GM12878 (cell line): Measurements from ENCODE around the gene ASAP2. TPM values are rescaled to one million over a fixed set of nuclear protein-coding genes. Genes with fewer than 3 reads are reported as not detected.

Source experiments
- ATAC-seq: fragments of 200-7000 bp; cut with Tn5 transposase; 3 replicates; pipeline ENCODE4 v1.9.1; 2020; ENCODE audit warnings: mild to moderate bottlenecking, moderate library complexity
- BruUV-seq: library from RNA; stranded (reverse); fragments of 400-500 nt; replicated peaks from 2 replicates; lab custom pipeline; 2021; lab: Mats Ljungman, UMichigan
- CTCF ChIA-PET: fragments of 300-600 bp; sonication (Branson Sonifier 250); formaldehyde crosslinking; extraction: SDS; loops from one replicate; lab custom pipeline; 2021; ENCODE audit warnings: inconsistent platforms; lab: Yijun Ruan, JAX
- POLR2A ChIA-PET: fragments of 350-600 bp; formaldehyde crosslinking; extraction: SDS; loops from one replicate; lab custom pipeline; 2021; ENCODE audit warnings: inconsistent platforms; lab: Charles Lee
- RAD21 ChIA-PET: fragments of 300-600 bp; sonication (Branson Sonifier 250); formaldehyde crosslinking; loops from one replicate; lab custom pipeline; 2023; ENCODE audit warnings: antibody characterized with exemption; ENCODE audit not compliant: unreplicated experiment; lab: Charles Lee
- SMC1A ChIA-PET: fragments of 300-600 bp; sonication (Branson Sonifier 250); formaldehyde crosslinking; loops from one replicate; lab custom pipeline; 2023; ENCODE audit not compliant: unreplicated experiment, uncharacterized antibody; lab: Charles Lee
- DNase-seq: peaks from one replicate; pipeline ENCODE4 v3.0.0-alpha.2; 2011; ENCODE audit warnings: low read depth, low spot score
- FAIRE-seq: peaks from 3 replicates; lab custom pipeline; 2011; peaks lifted over from hg19 to GRCh38; lab: Jason Lieb, UNC
- H2AFZ ChIP-seq: 2 replicates; pipeline ENCODE4 v1.6.0; 2011; ENCODE audit warnings: low read depth, low read length, control low read depth; ENCODE audit not compliant: control insufficient read depth
- H3K27ac ChIP-seq: 2 replicates; pipeline ENCODE4 v1.5.1; 2011; ENCODE audit warnings: control low read depth; ENCODE audit not compliant: control insufficient read depth, insufficient read depth
- H3K27me3 ChIP-seq, 2 experiments: replicated peaks in 1 of 2; 2 replicates each; pipeline versions ENCODE4 v1.6.0 to v1.6.1; 2011; ENCODE audit warnings: low read length in 1 of 2; ENCODE audit not compliant: control insufficient read depth in 2 of 2, insufficient read depth in 2 of 2
- H3K36me3 ChIP-seq, 2 experiments: 2 replicates each; pipeline ENCODE4 v1.5.1; 2011; ENCODE audit warnings: low read length in 1 of 2; ENCODE audit not compliant: control insufficient read depth in 2 of 2, insufficient read depth in 2 of 2
- H3K4me1 ChIP-seq: 2 replicates; pipeline ENCODE4 v1.6.1; 2011; ENCODE audit warnings: mild to moderate bottlenecking, low read length, moderate library complexity, mixed read lengths; ENCODE audit not compliant: control insufficient read depth, insufficient read depth
- H3K4me2 ChIP-seq: 2 replicates; pipeline ENCODE4 v1.6.0; 2011; ENCODE audit warnings: control low read depth; ENCODE audit not compliant: control insufficient read depth, insufficient read depth
- H3K4me3 ChIP-seq: fragments of 200-600 bp; sonication (generic); 2 replicates; pipeline ENCODE4 v1.5.1; 2016
- H3K79me2 ChIP-seq: 2 replicates; pipeline ENCODE4 v1.6.0; 2011; ENCODE audit warnings: low read length; ENCODE audit not compliant: control insufficient read depth, insufficient read depth
- H3K9ac ChIP-seq: 2 replicates; pipeline ENCODE4 v1.8.0; 2011; ENCODE audit warnings: low read length, control low read depth, mixed read lengths; ENCODE audit not compliant: control insufficient read depth, insufficient read depth
- H3K9me3 ChIP-seq: replicated peaks from 3 replicates; pipeline ENCODE4 v1.5.1; 2011; ENCODE audit warnings: mild to moderate bottlenecking, low read length; ENCODE audit not compliant: control insufficient read depth, insufficient read depth
- H4K20me1 ChIP-seq: 2 replicates; pipeline ENCODE4 v1.6.0; 2011; ENCODE audit not compliant: control insufficient read depth, insufficient read depth
- BHLHE40 ChIP-seq, 2 experiments: fragments of 450-650 bp in 1 of 2; IDR thresholded peaks; 2 replicates each; pipeline ENCODE4 v1.6.1; 2011 to 2017; ENCODE audit warnings: low read depth in 2 of 2, borderline replicate concordance in 1 of 2, improper control_type of control experiment in 1 of 2, low read length in 1 of 2, mild to moderate bottlenecking in 1 of 2
- CBFB ChIP-seq: IDR thresholded peaks from 2 replicates; pipeline ENCODE4 v1.6.1; 2016; ENCODE audit warnings: antibody characterized with exemption, low read depth
- HDAC6 ChIP-seq: fragments of 200-600 bp; sonication (generic); IDR thresholded peaks from one replicate; pipeline ENCODE4 v1.8.0; 2017; ENCODE audit warnings: antibody characterized with exemption; ENCODE audit not compliant: unreplicated experiment
- NR2C1 ChIP-seq: fragments of 450-650 bp; IDR thresholded peaks from 2 replicates; pipeline ENCODE4 v1.6.1; 2017; ENCODE audit warnings: antibody characterized with exemption, mild to moderate bottlenecking, moderate library complexity
- NRF1 ChIP-seq: conservative IDR thresholded peaks from 2 replicates; pipeline ENCODE4 v1.6.1; 2011; ENCODE audit warnings: mild to moderate bottlenecking, low read depth, low read length, improper control_type of control experiment
- TCF7 ChIP-seq: IDR thresholded peaks from 2 replicates; pipeline ENCODE4 v1.6.1; 2014; ENCODE audit warnings: antibody characterized with exemption, borderline replicate concordance
- ZNF217 ChIP-seq: fragments of 450-650 bp; IDR thresholded peaks from 2 replicates; pipeline ENCODE4 v1.6.1; 2017; ENCODE audit warnings: antibody characterized with exemption, mild to moderate bottlenecking
- WGBS: methylation state at CpG from one replicate; pipeline ENCODE4 v1.1.6; 2016; ENCODE audit warnings: low lambda C conversion rate; ENCODE audit not compliant: insufficient replicate concordance, insufficient coverage; ENCODE audit errors: missing lambda C conversion rate; 5-methylcytosine and 5-hydroxymethylcytosine counted together
- in situ Hi-C: fragments of 300-500 bp; cut with MboI; formaldehyde crosslinking; loops from 9 replicates; pipeline ENCODE4 v1.14.3; 2018; ENCODE audit warnings: mixed read lengths
- intact Hi-C: fragments of 100-400 bp; cut with micrococcal nuclease; formaldehyde crosslinking; loops from one replicate; pipeline ENCODE4 v1.14.2; 2022; ENCODE audit not compliant: unreplicated experiment
- polyA plus RNA-seq, 11 experiments: library from polyadenylated mRNA; depleted of rRNA in 4 of 11; unstranded in 6 of 11; stranded (reverse) in 5 of 11; fragments of >200 nt; fragmentation: Nextera tagmentation in 4 of 11; fragmentation: Illumina TruSeq in 1 of 11; extraction: Ambion mirVana in 4 of 11; extraction: Trizol in 1 of 11; gene quantifications; 1 replicate in 1 of 11; 2 replicates in 10 of 11; pipeline versions ENCODE4 v1.2.1 to v1.2.3, GENCODE V29; 2011 to 2016; ENCODE audit warnings: inconsistent platforms in 2 of 11, missing spikeins in 2 of 11, low read depth in 1 of 11
- total RNA-seq, 4 experiments: library from RNA; depleted of rRNA in 3 of 4; stranded (reverse); fragments of >200 nt in 3 of 4; fragmentation: Illumina TruSeq in 1 of 4; extraction: Trizol in 1 of 4; gene quantifications; 2 replicates each; pipeline versions ENCODE4 v1.2.1 to v1.2.3, GENCODE V29; 2013 to 2021
- TF ChIP-seq, protein P1 (sequence below): fragments of 450-650 bp; IDR thresholded peaks from 2 replicates; pipeline ENCODE4 v1.6.1; 2017; ENCODE audit warnings: low read depth, mild to moderate bottlenecking, moderate library complexity
- TF ChIP-seq, protein P2 (sequence below): fragments of 450-650 bp; conservative IDR thresholded peaks from 2 replicates; pipeline ENCODE4 v1.6.1; 2017; ENCODE audit warnings: mild to moderate bottlenecking, moderate library complexity

ASAP2 gene
- total and polyA plus RNA-seq, 10 of the 15 experiments (the other 5 are each of a cell fraction or from before 2014, with no cell fraction given), result 0.05 to 0.27 (median 0.07) TPM; not detected in 4

- TF ChIP-seq, protein P1, sequence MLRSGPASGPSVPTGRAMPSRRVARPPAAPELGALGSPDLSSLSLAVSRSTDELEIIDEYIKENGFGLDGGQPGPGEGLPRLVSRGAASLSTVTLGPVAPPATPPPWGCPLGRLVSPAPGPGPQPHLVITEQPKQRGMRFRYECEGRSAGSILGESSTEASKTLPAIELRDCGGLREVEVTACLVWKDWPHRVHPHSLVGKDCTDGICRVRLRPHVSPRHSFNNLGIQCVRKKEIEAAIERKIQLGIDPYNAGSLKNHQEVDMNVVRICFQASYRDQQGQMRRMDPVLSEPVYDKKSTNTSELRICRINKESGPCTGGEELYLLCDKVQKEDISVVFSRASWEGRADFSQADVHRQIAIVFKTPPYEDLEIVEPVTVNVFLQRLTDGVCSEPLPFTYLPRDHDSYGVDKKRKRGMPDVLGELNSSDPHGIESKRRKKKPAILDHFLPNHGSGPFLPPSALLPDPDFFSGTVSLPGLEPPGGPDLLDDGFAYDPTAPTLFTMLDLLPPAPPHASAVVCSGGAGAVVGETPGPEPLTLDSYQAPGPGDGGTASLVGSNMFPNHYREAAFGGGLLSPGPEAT, result no peak
Observed at GRCh38 chr2:9440058-9440727, 233.6 kb downstream of the ASAP2 start (continued).

DNA sequence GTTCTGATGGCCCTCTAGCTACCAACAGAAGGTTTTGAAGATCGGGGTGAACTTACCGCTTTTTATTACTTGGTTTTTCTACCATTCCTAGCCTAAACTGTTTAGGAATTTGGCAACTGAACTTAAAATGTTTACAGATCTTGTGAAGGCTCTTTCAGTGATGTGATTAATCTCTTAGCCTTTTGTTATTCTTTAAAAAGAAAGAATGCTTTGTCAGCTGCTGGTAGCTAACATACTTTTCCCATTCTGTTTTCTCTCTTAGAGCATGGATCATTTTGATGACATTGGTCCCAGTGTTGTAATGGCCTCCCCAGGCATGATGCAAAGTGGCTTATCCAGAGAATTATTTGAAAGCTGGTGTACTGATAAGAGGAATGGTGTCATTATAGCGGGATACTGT lies 234.9 kb downstream of the ASAP2 start:
- TF ChIP-seq ZNF217, result no peak
- TF ChIP-seq NRF1, result no peak
- TF ChIP-seq NR2C1, result no peak
- no peak for TF ChIP-seq BHLHE40 (IDR thresholded peaks at IDR 0.05; ENCODE audit: borderline replicate concordance in 1 of 2, low read depth in 2 of 2, low read length in 1 of 2)
- TF ChIP-seq TCF7, result no peak
- no peak for TF ChIP-seq CBFB
- no peak for TF ChIP-seq HDAC6
- TF ChIP-seq, protein P2, sequence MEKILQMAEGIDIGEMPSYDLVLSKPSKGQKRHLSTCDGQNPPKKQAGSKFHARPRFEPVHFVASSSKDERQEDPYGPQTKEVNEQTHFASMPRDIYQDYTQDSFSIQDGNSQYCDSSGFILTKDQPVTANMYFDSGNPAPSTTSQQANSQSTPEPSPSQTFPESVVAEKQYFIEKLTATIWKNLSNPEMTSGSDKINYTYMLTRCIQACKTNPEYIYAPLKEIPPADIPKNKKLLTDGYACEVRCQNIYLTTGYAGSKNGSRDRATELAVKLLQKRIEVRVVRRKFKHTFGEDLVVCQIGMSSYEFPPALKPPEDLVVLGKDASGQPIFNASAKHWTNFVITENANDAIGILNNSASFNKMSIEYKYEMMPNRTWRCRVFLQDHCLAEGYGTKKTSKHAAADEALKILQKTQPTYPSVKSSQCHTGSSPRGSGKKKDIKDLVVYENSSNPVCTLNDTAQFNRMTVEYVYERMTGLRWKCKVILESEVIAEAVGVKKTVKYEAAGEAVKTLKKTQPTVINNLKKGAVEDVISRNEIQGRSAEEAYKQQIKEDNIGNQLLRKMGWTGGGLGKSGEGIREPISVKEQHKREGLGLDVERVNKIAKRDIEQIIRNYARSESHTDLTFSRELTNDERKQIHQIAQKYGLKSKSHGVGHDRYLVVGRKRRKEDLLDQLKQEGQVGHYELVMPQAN, result no peak
- intact Hi-C loops, result no loop called here

More for the DNA sequence above, 234.9 kb downstream of the ASAP2 start:
- Histone ChIP-seq H2AFZ (no peak overlapping the region), H3K9me3 (no peaks in the 10 kb centered on the region), H3K79me2 (no peaks in the 10 kb centered on the region), H3K4me1 (no peaks in the 10 kb centered on the region), H3K4me2 (no peak overlapping the region), H4K20me1 (no peaks in the 10 kb centered on the region), H3K9ac (no peak overlapping the region), H3K27ac (no peak overlapping the region), H3K36me3 (peaks cover 2 to 17% of the 10 kb centered on the region in 2 experiments; a peak in 3 of 4 replicates), H3K4me3 (no peak overlapping the region), H3K27me3 (no peaks in the 10 kb centered on the region)
- CTCF ChIA-PET, result interaction anchor here (0.5 kb wide), 1 partner anchor 273 kb away, joined by 5 read pairs; no protein-coding TSS in a partner anchor
- FAIRE-seq (no peak), ATAC-seq (no peak), DNase-seq (no peak)
- in situ Hi-C loops, result no loop called here
- BruUV-seq, result no TSS peak
- SMC1A ChIA-PET, result no interaction called here
- RAD21 ChIA-PET, result no interaction called here
- POLR2A ChIA-PET, result no interaction called here
- 80% methylated on average over 3 of the region's 3 CpGs for WGBS
